Posterior cingulate gyrus (tissue), 11 donors: Measurements from ENCODE around the gene NOL4L.
"Not testable (repeated sequence)": the region's sequence is repeated elsewhere in the genome, so short reads cannot be mapped to it uniquely, and the experiment has no call there.

ENCODE experiments used
- DNase-seq, 10 donors: peaks; one replicate each; pipeline versions ENCODE4 v3.0.0 to v3.0.0-alpha.2; 2020 to 2021; ENCODE audit warnings: mixed read lengths in 3 of 10
- intact Hi-C: fragments of 100-400 bp; cut with DNase I; formaldehyde crosslinking; loops from one replicate; pipeline ENCODE4 v1.15.1; 2023

Gene NOL4L

DNA sequence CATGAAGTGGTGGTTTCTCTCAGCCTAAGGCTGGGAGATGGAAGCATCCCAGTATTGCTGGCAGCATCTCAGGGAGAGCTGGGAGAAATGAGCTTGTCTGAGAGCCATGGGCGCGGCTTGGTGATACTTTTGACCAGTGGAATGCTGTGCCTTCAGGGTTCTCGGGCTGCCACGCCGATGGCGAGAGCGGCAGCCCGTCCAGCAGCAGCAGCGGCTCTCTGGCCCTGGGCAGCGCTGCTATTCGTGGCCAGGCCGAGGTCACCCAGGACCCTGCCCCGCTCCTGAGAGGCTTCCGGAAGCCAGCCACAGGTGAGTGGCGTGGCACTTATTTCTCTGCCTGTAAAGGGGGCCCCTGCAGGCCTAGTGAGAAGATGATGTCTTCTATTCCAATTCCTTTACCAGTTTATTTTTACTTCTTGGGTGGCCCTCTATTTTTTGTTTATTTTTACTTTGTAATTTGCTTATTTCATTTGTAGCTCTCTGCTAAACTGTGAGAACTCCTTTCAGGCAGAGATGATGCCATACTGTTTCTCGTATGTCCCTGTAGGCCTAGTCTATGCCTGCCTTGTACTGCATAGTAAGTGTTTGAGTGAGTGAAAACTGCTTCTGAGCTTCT is 155.3 kb downstream of the NOL4L start:
- intact Hi-C loops, result no loop called here

DNA sequence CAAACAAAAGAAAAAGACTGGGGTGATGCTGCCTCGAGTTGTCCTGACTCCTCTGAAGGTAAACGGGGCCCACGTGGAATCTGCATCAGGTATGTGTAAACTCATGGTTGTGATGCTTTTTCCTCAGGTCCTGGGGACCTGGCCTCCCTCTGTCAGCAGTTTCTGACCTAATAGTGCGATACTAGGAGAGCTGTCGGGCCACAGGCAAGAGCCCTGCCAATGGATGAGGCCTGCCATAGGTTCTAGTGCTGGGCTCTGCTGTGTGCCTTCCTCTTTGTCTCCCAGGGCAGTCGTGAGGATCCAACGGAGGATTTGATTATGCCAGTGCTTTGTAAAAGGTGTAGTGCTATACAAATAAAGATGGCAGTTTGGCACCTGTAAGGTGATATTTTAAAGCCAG is 155.8 kb downstream of the NOL4L start:
- DNase-seq, result no peak
- intact Hi-C loops, result no loop called here

More for the DNA sequence above, 155.3 kb downstream of the NOL4L start:
- no peak for DNase-seq

DNA sequence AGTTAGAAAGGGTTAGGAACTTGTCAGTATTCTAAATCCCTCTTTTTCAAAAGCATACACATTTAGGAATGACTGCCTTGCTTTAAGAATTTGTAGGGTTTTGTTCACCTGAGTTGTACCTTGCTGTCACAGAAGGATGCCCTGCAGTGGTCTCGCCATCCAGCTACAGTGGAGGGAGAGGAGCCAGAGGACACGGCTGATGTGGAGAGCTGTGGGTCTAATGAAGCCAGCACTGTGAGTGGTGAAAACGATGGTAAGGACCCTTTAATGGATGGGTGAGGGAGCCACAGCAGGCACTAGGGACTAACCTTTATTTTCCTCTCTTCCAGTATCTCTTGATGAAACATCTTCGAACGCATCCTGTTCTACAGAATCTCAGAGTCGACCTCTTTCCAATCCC is 157.1 kb downstream of the NOL4L start:
- no peak for DNase-seq
- intact Hi-C loops, result no loop called here

DNA sequence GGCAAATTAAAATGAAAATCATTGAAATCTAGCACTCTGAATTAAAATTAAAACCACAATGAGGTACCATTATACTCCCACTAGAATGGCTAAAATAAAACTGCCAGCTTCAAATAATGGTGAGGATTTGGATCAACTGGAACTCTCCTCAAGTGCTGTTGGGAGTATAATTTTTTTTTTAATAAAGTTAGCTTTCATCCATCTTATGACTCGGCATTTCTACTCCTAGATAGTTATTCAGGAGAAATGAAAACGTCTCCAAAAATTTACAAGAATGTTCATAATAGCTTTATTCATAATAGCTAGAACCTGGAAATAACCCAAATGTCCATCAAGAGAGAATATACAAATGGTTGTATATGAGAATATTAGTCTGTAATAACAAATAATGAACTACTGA is 163.8 kb downstream of the NOL4L start:
- intact Hi-C loops, result no loop called here
- DNase-seq, result no peak

DNA sequence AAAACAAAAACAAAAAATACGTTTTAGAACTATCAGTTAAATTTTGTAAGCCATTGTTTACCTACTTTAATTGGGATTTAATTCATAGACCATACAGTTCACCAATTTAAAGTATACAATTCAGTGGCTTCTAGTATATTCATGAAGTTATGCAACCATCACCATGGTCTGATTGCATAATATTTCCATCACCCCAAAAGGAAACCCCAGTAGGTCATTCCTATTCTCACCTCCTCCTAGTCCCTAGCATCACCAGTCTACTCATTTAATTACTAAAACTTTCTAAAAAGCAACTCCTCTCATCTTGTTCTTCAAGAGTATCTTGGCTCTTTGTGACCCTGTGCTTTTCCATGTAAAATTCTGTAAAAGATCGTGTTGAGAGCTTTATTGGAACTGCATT is 166.8 kb downstream of the NOL4L start:
- DNase-seq, result no peak
- intact Hi-C loops, result no loop called here

DNA sequence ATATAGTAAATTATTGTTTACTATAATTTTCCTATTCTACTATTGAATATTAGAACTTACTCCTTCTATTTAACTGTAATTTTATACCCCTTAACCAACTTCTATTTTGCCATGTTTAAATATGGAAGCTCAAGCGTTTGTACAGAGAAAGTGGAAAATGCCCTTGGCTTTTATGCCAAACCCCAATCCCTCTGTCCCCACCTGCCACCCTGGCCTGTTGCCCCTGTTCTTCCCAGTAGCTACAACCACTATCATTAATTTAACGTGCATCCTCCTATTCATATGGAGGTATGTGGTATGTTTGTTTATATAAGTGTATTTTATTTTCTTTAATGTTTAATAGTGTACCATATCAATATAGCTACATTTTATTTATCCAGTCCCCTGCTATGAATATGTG is 168.9 kb downstream of the NOL4L start:
- intact Hi-C loops, result no loop called here

DNA sequence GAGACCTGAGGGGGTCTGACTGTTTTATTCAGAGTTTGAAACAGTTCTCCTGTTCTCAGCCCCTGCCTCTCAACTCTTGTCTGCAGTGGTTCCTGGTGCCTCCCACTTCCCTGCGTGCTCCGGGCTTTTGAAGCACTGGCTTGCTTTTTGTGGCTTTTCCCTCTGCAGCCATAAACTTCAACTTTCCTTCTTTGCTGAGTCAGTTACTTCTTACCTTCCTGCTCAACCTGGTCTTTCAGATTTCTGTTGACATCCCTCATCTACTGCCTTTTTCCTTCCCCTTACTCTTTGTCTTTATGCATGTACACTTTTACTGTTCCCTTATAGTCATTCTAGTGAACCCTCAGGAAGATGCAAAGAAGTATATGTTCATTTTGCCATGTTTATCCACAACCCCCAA is 169.6 kb downstream of the NOL4L start:
- intact Hi-C loops, result no loop called here
- no peak for DNase-seq

More for the DNA sequence above, 168.9 kb downstream of the NOL4L start:
- DNase-seq, result no peak

DNA sequence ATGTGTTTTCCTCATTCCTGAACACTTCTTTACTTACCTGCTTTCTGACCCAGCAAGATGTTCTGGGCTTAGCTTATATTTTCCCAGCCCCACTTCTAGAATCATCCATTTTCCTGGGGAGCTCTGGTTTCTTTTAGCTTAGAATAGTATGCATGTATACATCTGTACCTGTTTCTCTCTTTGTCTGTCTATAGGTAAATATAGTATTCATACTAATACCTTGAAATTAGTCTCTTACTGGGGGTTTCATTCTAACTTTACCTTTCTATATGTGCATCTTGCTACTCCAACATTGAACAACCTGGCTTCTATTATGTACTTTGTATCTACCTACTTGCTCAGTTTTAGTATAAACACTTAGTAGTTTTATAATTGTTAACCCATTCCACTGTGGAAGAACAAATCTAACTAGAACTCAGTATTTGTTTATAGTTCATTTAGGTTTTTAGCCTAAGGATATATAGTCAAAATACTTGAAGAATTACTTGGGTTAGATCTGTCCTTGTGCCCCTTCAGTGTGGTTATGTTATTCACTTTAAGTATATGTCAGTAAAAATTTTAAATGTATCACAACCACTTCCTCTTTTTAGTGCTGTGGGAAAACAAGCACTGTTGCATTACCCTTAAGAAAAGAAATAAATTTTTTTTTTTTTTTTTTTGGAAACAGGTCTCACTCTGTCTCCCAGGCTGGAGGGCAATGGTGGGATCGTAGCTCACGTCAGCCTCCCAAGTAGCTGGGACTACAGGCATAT is 173.0 kb downstream of the NOL4L start:
- DNase-seq, result no peak
- intact Hi-C loops, result no loop called here

DNA sequence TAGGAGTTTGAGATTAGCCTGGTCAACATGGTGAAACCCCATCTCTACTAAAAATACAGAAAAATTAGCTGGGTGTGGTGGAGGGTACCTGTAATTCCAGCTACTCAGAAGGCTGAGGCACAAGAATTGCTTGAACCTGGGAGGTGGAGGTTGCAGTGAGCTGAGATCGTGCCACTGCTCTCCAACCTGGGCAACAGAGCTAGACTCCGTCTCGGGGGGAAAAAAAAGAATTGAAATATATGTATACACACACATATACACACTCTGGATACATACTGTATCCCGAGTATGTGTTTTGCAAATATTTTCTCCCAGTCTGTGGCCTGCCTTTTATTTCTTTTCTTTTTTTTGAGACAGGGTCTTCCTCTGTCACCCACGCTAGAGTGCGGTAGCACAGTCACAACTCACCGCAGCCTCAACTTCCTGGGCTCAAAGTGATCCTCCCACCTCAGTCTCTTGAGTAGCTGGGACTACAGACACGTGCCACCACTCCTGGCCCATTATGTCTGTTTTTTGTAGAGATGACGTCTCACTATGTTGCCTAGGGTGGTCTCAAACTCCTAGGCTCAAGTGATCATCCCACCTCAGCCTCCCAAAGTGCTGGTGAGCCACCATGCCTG is 177.9 kb downstream of the NOL4L start:
- intact Hi-C loops, DNase-seq: not testable (repeated sequence)

DNA sequence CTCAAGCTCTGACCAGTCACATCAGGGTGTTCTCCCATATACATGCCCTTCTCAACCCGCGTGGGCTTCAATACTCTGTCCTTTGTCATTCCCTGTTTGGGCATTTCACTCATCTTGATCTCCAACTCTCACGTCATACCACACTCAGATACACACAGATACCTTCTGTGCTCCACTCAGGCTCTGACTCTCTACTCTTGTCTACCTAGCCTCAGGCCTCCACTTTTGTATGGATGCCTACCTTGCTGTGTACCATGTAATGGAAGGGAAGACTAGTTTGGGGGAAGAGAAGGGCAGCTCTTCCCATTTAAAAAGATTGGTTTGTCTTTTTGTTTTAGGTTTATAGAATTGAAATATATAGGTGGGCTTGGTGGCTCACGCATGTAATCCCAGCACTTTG is 178.4 kb downstream of the NOL4L start:
- intact Hi-C loops, result no loop called here
- DNase-seq, result no peak

DNA sequence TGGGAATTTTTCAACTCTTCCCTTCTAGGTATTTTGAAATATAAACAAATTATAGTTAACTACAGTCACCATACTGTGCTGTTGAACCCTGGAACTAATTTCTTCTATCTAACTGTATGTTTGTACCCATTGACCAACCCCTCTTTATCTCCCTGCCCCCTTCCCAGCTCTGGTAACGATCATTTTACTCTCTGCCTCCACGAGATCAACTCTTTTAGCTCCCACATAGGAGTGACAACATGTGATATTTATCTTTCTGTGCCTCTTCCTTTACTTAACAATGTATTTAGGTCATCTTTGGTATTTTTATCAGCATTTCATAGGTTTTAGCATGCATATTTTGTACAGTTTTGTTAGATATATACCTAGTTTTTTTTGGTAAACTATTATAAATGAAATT is 181.1 kb downstream of the NOL4L start:
- no peak for DNase-seq
- intact Hi-C loops, result no loop called here

DNA sequence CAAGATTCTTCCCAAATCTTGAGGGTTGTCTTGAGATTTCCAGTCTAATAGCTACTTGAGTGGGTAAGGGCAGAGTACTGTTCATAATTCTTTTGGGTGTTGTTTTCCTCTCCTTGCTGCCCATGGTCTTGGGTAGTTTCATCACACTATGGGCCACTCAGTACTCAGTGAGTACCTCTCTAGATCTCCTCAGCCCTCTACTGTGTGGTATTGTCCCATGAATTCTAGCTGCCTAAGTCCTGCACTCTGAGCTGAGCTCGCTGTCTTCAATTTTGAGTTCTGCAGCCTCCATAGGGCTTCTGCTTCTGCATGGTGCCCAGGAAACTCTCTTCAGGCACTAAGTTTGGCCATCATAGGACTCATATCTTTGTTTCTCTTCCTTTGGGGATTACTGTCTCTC is 184.7 kb downstream of the NOL4L start:
- intact Hi-C loops, result no loop called here
- DNase-seq, result no peak

DNA sequence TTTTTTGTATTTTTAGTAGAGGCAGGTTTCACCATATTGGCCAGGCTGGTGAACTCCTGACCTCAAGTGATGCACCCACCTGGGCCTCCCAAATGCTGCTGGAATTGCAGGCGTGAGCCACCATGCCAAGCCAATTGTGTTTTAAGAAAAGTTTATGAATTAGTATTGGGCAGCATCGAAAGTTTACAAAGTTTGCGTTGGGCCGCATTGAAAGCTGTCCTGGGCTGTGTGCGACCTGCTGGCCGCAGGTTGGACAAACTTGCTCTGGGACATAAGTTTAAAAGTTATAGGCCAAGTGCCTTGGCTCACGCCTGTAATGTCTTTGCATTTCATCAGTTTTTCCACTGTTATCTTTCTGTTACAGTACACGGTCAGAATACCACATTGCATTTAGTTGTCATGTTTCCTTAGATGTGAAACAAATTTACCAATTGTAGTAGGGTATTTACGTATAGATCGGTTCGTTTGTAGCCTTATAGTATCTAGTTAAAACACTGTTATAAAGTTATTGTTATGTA is 187.5 kb downstream of the NOL4L start:
- intact Hi-C loops, result no loop called here
- DNase-seq, result no peak

DNA sequence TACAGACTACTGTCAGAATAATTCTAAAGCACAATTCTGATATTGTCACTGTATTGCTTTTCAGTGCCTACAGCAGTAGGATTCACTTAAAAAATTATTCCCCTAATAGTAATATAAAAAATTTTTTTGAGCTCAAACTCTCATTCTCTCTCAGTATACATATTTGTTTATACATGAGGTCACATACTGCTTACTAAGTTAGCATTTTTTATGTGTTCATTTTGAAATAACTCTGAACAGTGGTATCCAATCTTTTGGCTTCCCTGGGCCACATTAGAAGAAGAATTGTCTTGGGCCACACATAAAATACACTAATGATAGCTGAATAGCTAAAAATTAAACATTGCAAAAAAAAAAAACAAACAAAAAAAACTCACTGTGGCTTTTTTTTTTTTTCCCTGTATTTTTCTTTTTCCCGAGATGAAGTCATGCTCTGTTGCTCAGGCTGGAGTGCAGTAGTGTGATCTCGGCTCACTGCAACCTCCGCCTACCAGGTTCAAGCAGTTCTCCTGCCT is 188.4 kb downstream of the NOL4L start:
- intact Hi-C loops, result no loop called here
- DNase-seq, result no peak

DNA sequence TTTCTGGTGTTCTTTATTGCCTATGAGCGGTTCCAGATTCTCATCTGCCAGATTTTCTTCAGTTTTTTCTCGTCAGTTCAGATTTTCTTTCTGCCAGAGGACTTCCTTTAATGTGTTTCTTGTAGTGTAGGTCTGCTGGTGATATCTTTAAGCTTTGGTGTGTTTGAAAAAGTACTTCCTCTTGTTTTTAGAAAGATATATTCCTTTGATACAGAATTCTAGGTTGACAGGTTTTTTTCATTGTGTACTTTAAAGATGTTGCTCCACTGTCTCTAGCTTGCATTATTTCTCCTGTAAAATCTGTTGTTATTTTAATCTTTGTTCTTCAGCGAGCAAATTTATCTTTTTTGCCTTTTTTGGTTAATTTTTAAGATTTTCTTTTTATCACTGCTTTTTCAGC is 190.1 kb downstream of the NOL4L start:
- intact Hi-C loops, result no loop called here
- DNase-seq, result no peak
